ENCODE measurements around the gene KIF25. TPM values are rescaled to one million over a fixed set of nuclear protein-coding genes. Genes with fewer than 3 reads are reported as not detected.

KIF25 gene
- total RNA-seq, 1 donor from 2014 or later, result not detected

GRCh38 chr6:168039849-168040248 is 42.4 kb downstream of the KIF25 start:
- no peak for DNase-seq (ENCODE audit: low spot score)
- H3K27ac Mint-ChIP-seq (ENCODE audit: unreplicated experiment), result no peak overlapping the region
- no peak for TF ChIP-seq CTCF (IDR thresholded peaks at IDR 0.05; ENCODE audit: unreplicated experiment)
- H3K4me1 Mint-ChIP-seq (ENCODE audit: unreplicated experiment), result peaks cover 8% of the 10 kb centered on the region
- no peak overlapping the region for H3K4me3 Mint-ChIP-seq (ENCODE audit: unreplicated experiment)
- peaks cover 22% of the 10 kb centered on the region for H3K9me3 Mint-ChIP-seq (ENCODE audit: unreplicated experiment)
- peaks cover 25% of the 10 kb centered on the region for H3K36me3 Mint-ChIP-seq (ENCODE audit: low read depth, unreplicated experiment)
- no peaks in the 10 kb centered on the region for H3K27me3 Mint-ChIP-seq (ENCODE audit: unreplicated experiment)

GRCh38 chr6:168040856-168041496 is 43.5 kb downstream of the KIF25 start:
- peaks cover 7% of the 10 kb centered on the region for H3K4me1 Mint-ChIP-seq (ENCODE audit: unreplicated experiment)
- H3K36me3 Mint-ChIP-seq (ENCODE audit: low read depth, unreplicated experiment), result peaks cover 24% of the 10 kb centered on the region
- H3K4me3 Mint-ChIP-seq (ENCODE audit: unreplicated experiment), result no peak overlapping the region
- H3K27ac Mint-ChIP-seq (ENCODE audit: unreplicated experiment), result no peak overlapping the region
- H3K27me3 Mint-ChIP-seq (ENCODE audit: unreplicated experiment), result no peaks in the 10 kb centered on the region
- TF ChIP-seq CTCF (IDR thresholded peaks at IDR 0.05; ENCODE audit: unreplicated experiment), result no peak
- H3K9me3 Mint-ChIP-seq (ENCODE audit: unreplicated experiment), result peaks cover 20% of the 10 kb centered on the region
- no peak for DNase-seq (ENCODE audit: low spot score)

GRCh38 chr6:168041928-168042327 is 44.5 kb downstream of the KIF25 start:
- no peak overlapping the region for H3K4me3 Mint-ChIP-seq (ENCODE audit: unreplicated experiment)
- peaks cover 11% of the 10 kb centered on the region for H3K4me1 Mint-ChIP-seq (ENCODE audit: unreplicated experiment)
- no peak for DNase-seq (ENCODE audit: low spot score)
- H3K27ac Mint-ChIP-seq (ENCODE audit: unreplicated experiment), result no peak overlapping the region
- H3K27me3 Mint-ChIP-seq (ENCODE audit: unreplicated experiment), result peaks cover 2% of the 10 kb centered on the region
- H3K9me3 Mint-ChIP-seq (ENCODE audit: unreplicated experiment), result peaks cover 14% of the 10 kb centered on the region
- H3K36me3 Mint-ChIP-seq (ENCODE audit: low read depth, unreplicated experiment), result peaks cover 21% of the 10 kb centered on the region
- TF ChIP-seq CTCF (IDR thresholded peaks at IDR 0.05; ENCODE audit: unreplicated experiment), result no peak

- H3K4me1 Mint-ChIP-seq (ENCODE audit: unreplicated experiment), result peaks cover 9% of the 10 kb centered on the region
- peaks cover 16% of the 10 kb centered on the region for H3K36me3 Mint-ChIP-seq (ENCODE audit: low read depth, unreplicated experiment)
- no peak for TF ChIP-seq CTCF (IDR thresholded peaks at IDR 0.05; ENCODE audit: unreplicated experiment)
- H3K27me3 Mint-ChIP-seq (ENCODE audit: unreplicated experiment), result peaks cover 2% of the 10 kb centered on the region
- H3K9me3 Mint-ChIP-seq (ENCODE audit: unreplicated experiment), result peaks cover 9% of the 10 kb centered on the region
- no peak overlapping the region for H3K27ac Mint-ChIP-seq (ENCODE audit: unreplicated experiment)
- DNase-seq (ENCODE audit: low spot score), result no peak
- no peak overlapping the region for H3K4me3 Mint-ChIP-seq (ENCODE audit: unreplicated experiment)
These were observed 45.1 kb downstream of the KIF25 start for GRCh38 chr6:168042426-168043192.

All from endothelial cell (in vitro differentiated cells).